Breast epithelium (tissue), 3 donors: Measurements from ENCODE around the gene UNC13C.

Experiments
- POLR2A ChIP-seq: fragments of 450-650 bp; IDR thresholded peaks from one replicate; pipeline ENCODE4 v1.6.1; 2016; ENCODE audit warnings: antibody characterized with exemption, mild to moderate bottlenecking, moderate library complexity
- TF ChIP-seq, protein P1 (sequence below), 3 donors: fragments of 450-650 bp; IDR thresholded peaks; one replicate each; pipeline ENCODE4 v1.5.1; 2016 to 2017; ENCODE audit warnings: antibody characterized with exemption in 3 of 3, mild to moderate bottlenecking in 3 of 3, moderate library complexity in 3 of 3

DNA sequence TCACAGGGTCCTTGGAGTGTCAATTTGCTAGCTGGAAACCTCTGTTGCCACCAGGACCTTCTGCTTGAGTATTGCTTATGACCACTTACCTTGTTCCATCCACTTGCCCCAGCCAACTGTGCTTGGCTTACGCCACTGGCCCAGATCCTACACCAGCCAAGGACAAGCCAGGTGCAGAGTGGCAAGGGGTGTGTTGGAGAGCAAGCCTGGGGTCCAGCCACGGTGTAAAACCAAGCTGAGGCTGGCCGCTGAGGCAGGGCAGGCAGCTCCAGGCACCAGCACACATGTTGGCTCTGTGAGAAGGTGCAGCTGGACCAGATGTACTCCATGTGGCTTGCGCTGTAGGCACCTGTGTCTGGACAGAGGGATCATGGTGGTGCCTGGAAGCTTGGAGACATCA, 248.2 kb downstream of the UNC13C start:
- TF ChIP-seq, protein P1, sequence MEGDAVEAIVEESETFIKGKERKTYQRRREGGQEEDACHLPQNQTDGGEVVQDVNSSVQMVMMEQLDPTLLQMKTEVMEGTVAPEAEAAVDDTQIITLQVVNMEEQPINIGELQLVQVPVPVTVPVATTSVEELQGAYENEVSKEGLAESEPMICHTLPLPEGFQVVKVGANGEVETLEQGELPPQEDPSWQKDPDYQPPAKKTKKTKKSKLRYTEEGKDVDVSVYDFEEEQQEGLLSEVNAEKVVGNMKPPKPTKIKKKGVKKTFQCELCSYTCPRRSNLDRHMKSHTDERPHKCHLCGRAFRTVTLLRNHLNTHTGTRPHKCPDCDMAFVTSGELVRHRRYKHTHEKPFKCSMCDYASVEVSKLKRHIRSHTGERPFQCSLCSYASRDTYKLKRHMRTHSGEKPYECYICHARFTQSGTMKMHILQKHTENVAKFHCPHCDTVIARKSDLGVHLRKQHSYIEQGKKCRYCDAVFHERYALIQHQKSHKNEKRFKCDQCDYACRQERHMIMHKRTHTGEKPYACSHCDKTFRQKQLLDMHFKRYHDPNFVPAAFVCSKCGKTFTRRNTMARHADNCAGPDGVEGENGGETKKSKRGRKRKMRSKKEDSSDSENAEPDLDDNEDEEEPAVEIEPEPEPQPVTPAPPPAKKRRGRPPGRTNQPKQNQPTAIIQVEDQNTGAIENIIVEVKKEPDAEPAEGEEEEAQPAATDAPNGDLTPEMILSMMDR (IDR thresholded peaks at IDR 0.05): no peak
- TF ChIP-seq POLR2A: no peak
